ENCODE results near the gene VASP. TPM values are rescaled to one million over a fixed set of nuclear protein-coding genes. Genes with fewer than 3 reads are reported as not detected.

VASP gene
- total and polyA plus RNA-seq, 2 of the 13 experiments (the other 11 are each of a cell fraction or from before 2014, with no cell fraction given) = 41.8 to 67.1 TPM

DNA sequence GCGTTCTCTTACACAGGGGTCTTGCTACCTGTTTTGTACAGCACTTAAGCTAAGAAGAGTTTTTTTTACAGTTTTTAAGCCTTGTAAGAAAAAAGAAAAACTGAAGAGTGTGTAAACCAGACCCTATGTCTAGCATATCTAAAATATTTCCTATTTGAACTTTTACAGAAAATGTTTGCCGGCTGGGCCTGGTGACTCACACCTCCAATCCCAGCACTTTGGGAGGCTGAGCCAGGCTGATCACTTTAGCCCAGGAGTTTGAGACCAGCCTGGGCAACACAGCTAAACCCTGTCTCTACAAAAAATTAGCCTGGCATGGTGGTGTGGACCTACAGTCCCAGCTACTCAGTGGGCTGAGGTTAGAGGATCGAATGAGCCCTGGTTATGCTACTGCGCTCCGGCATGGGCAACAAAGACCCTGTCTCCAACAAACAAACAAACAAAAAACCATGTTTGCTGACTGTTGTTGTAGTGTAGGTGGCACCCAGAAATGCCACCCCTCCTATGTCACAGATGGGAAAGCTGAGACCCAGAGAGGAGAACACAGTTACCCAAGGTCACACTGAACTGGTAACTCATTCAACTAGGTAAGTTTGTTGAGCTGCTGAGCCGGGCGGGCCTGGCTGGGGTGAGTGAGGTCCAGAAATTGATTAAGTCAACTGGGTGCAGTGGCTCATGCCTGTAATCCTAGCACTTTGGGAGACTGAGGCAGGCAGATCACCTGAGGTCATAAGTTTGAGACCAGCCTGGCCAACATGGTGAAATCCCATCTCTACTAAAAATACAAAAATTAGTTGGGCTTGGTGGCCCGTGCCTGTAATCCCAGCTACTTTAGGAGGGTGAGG, 1.9 kb upstream of the VASP start (continued):
- TF ChIP-seq, protein P1, sequence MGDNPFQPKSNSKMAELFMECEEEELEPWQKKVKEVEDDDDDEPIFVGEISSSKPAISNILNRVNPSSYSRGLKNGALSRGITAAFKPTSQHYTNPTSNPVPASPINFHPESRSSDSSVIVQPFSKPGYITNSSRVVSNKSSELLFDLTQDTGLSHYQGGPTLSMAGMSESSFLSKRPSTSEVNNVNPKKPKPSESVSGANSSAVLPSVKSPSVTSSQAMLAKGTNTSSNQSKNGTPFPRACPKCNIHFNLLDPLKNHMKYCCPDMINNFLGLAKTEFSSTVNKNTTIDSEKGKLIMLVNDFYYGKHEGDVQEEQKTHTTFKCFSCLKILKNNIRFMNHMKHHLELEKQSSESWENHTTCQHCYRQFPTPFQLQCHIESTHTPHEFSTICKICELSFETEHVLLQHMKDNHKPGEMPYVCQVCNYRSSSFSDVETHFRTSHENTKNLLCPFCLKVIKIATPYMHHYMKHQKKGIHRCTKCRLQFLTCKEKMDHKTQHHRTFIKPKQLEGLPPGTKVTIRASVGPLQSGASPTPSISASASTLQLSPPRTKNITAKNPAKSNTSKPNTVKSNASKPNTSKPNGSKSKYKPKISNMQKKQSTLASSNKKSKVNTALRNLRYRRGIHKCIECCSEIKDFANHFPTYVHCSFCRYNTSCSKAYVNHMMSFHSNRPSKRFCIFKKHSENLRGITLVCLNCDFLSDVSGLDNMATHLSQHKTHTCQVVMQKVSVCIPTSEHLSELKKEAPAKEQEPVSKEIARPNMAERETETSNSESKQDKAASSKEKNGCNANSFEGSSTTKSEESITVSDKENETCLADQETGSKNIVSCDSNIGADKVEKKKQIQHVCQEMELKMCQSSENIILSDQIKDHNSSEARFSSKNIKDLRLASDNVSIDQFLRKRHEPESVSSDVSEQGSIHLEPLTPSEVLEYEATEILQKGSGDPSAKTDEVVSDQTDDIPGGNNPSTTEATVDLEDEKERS (CRISPR knock-in tag; IDR thresholded peaks at IDR 0.05) = no peak
- TF ChIP-seq, protein P2, sequence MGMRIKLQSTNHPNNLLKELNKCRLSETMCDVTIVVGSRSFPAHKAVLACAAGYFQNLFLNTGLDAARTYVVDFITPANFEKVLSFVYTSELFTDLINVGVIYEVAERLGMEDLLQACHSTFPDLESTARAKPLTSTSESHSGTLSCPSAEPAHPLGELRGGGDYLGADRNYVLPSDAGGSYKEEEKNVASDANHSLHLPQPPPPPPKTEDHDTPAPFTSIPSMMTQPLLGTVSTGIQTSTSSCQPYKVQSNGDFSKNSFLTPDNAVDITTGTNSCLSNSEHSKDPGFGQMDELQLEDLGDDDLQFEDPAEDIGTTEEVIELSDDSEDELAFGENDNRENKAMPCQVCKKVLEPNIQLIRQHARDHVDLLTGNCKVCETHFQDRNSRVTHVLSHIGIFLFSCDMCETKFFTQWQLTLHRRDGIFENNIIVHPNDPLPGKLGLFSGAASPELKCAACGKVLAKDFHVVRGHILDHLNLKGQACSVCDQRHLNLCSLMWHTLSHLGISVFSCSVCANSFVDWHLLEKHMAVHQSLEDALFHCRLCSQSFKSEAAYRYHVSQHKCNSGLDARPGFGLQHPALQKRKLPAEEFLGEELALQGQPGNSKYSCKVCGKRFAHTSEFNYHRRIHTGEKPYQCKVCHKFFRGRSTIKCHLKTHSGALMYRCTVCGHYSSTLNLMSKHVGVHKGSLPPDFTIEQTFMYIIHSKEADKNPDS (CRISPR knock-in tag; IDR thresholded peaks at IDR 0.05) = no peak
- no peak for TF ChIP-seq HOXD1 (CRISPR knock-in tag; IDR thresholded peaks at IDR 0.05)
- TF ChIP-seq ZNF761 (CRISPR knock-in tag; conservative IDR thresholded peaks at IDR 0.05) = peak; percentile 72; the same call in 1 of the 2 replicates
- no peak for TF ChIP-seq ZBTB7B (CRISPR knock-in tag; IDR thresholded peaks at IDR 0.05)
- no peak for TF ChIP-seq ZNF225 (CRISPR knock-in tag; IDR thresholded peaks at IDR 0.05)
- TF ChIP-seq ZNF484 (CRISPR knock-in tag; IDR thresholded peaks at IDR 0.05; ENCODE audit: borderline replicate concordance, low read depth) = no peak
- peak; percentile 62; the same call in 1 of the 2 replicates for TF ChIP-seq ZNF121 (CRISPR knock-in tag; IDR thresholded peaks at IDR 0.05)
- peak; percentile 67 for TF ChIP-seq ZNF629 (CRISPR knock-in tag; conservative IDR thresholded peaks at IDR 0.05)
- TF ChIP-seq, protein P3, sequence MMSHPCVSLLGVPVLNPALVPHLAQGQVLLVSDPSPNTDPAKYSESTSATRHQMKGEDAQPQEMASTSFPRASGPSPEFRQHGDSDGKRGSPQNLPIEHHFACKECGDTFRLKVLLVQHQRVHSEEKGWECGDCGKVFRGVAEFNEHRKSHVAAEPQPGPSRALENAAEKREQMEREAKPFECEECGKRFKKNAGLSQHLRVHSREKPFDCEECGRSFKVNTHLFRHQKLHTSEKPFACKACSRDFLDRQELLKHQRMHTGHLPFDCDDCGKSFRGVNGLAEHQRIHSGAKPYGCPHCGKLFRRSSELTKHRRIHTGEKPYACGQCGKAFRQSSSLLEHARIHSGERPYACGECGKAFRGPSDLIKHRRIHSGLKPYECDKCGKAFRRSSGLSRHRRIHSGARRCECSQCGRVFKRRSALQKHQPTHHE (CRISPR knock-in tag; IDR thresholded peaks at IDR 0.05; ENCODE audit: borderline replicate concordance) = no peak
- TF ChIP-seq, protein P4, sequence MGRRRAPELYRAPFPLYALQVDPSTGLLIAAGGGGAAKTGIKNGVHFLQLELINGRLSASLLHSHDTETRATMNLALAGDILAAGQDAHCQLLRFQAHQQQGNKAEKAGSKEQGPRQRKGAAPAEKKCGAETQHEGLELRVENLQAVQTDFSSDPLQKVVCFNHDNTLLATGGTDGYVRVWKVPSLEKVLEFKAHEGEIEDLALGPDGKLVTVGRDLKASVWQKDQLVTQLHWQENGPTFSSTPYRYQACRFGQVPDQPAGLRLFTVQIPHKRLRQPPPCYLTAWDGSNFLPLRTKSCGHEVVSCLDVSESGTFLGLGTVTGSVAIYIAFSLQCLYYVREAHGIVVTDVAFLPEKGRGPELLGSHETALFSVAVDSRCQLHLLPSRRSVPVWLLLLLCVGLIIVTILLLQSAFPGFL (CRISPR knock-in tag; IDR thresholded peaks at IDR 0.05) = no peak
- TF ChIP-seq, protein P5, sequence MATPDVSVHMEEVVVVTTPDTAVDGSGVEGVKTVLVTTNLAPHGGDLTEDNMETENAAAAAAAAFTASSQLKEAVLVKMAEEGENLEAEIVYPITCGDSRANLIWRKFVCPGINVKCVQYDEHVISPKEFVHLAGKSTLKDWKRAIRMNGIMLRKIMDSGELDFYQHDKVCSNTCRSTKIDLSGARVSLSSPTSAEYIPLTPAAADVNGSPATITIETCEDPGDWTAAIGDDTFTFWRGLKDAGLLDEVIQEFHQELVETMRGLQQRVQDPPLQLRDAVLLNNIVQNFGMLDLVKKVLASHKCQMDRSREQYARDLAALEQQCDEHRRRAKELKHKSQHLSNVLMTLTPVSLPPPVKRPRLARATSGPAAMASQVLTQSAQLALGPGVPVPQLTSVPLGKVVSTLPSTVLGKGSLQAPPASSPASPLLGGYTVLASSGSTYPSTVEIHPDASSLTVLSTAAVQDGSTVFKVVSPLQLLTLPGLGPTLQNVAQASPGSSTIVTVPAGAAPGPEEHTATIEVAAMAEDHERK (CRISPR knock-in tag; IDR thresholded peaks at IDR 0.05; ENCODE audit: low read depth) = no peak
